Measurements from ENCODE around the gene GMIP. TPM values are rescaled to one million over a fixed set of nuclear protein-coding genes. Genes with fewer than 3 reads are reported as not detected.
A peak's percentile ranks its signal among the peaks of the same experiment; 100 is the strongest.

The GMIP gene
- total RNA-seq, 1 donor from 2014 or later = 3.0 TPM

GRCh38 chr19:19626516-19627472 lies 16.7 kb downstream of the GMIP start:
- no peak overlapping the region for H3K27ac ChIP-seq (replicated peaks)
- no peak for TF ChIP-seq CTCF (IDR thresholded peaks at IDR 0.05; ENCODE audit: borderline replicate concordance)
- peak overlapping the region; percentile 62 for H3K4me3 ChIP-seq
- H3K27me3 ChIP-seq (ENCODE audit: low read depth) = peaks cover 34% of the 10 kb centered on the region
- no peak for DNase-seq
- peaks cover 16% of the 10 kb centered on the region for H3K4me1 ChIP-seq
- intact Hi-C loops (cut with micrococcal nuclease) = no loop called here
- H3K36me3 ChIP-seq = no peaks in the 10 kb centered on the region
- H3K9me3 ChIP-seq (replicated peaks) = no peaks in the 10 kb centered on the region

GRCh38 chr19:19624032-19624570 lies 19.4 kb downstream of the GMIP start:
- Histone ChIP-seq H3K9me3 (replicated peaks) (no peaks in the 10 kb centered on the region), H3K4me3 (no peak overlapping the region), H3K4me1 (peaks cover 16% of the 10 kb centered on the region), H3K27me3 (ENCODE audit: low read depth) (peaks cover 54% of the 10 kb centered on the region), H3K36me3 (no peaks in the 10 kb centered on the region), H3K27ac (replicated peaks) (no peak overlapping the region)
- no peak for DNase-seq
- intact Hi-C loops (cut with micrococcal nuclease) = no loop called here
- TF ChIP-seq CTCF (IDR thresholded peaks at IDR 0.05; ENCODE audit: borderline replicate concordance) = no peak

GRCh38 chr19:19623383-19623782 lies 20.1 kb downstream of the GMIP start:
- Histone ChIP-seq H3K4me3 (no peak overlapping the region), H3K4me1 (peaks cover 15% of the 10 kb centered on the region), H3K36me3 (no peaks in the 10 kb centered on the region), H3K27me3 (ENCODE audit: low read depth) (peaks cover 55% of the 10 kb centered on the region), H3K27ac (replicated peaks) (no peak overlapping the region), H3K9me3 (replicated peaks) (no peaks in the 10 kb centered on the region)
- no peak for DNase-seq
- intact Hi-C loops (cut with micrococcal nuclease) = no loop called here
- TF ChIP-seq CTCF (IDR thresholded peaks at IDR 0.05; ENCODE audit: borderline replicate concordance) = no peak

GRCh38 chr19:19619849-19620210 lies 23.6 kb downstream of the GMIP start:
- intact Hi-C loops (cut with micrococcal nuclease) = no loop called here
- Histone ChIP-seq H3K27me3 (ENCODE audit: low read depth) (peaks cover 65% of the 10 kb centered on the region), H3K9me3 (replicated peaks) (no peaks in the 10 kb centered on the region), H3K36me3 (no peaks in the 10 kb centered on the region), H3K27ac (replicated peaks) (no peak overlapping the region), H3K4me1 (peaks cover 8% of the 10 kb centered on the region), H3K4me3 (no peak overlapping the region)
- no peak for DNase-seq
- no peak for TF ChIP-seq CTCF (IDR thresholded peaks at IDR 0.05; ENCODE audit: borderline replicate concordance)

GRCh38 chr19:19619181-19619848 lies 24.1 kb downstream of the GMIP start:
- peaks cover 8% of the 10 kb centered on the region for H3K4me1 ChIP-seq
- DNase-seq = no peak
- intact Hi-C loops (cut with micrococcal nuclease) = no loop called here
- no peak for TF ChIP-seq CTCF (IDR thresholded peaks at IDR 0.05; ENCODE audit: borderline replicate concordance)
- no peaks in the 10 kb centered on the region for H3K36me3 ChIP-seq
- no peaks in the 10 kb centered on the region for H3K9me3 ChIP-seq (replicated peaks)
- H3K27me3 ChIP-seq (ENCODE audit: low read depth) = peaks cover 70% of the 10 kb centered on the region
- H3K4me3 ChIP-seq = peak overlapping the region; percentile 57
- no peak overlapping the region for H3K27ac ChIP-seq (replicated peaks)

Data from left ventricle myocardium inferior (tissue), 1 donor.